Stimulated activated CD8-positive, alpha-beta memory T cell treated with anti-CD3 and anti-CD28 coated beads, Interleukin-12 subunit alpha, Interleukin-12 subunit beta, amount 100 ng/mL, for 24 hours (primary cell): Measurements from ENCODE around the gene ARSB.

Experiments used
- DNase-seq: peaks from one replicate; pipeline ENCODE4 v3.0.0-alpha.2; 2020; ENCODE audit errors: extremely low read depth

Gene ARSB

GRCh38 chr5:78837836-78838235, 147.3 kb downstream of the ARSB start:
- DNase-seq: no peak

- DNase-seq: no peak
Measured at GRCh38 chr5:78835176-78835575, 149.9 kb downstream of the ARSB start.

GRCh38 chr5:78833284-78833683, 151.8 kb downstream of the ARSB start:
- no peak for DNase-seq

- DNase-seq: no peak
Measured at GRCh38 chr5:78830528-78831046, 154.5 kb downstream of the ARSB start.

GRCh38 chr5:78829811-78830527, 155.1 kb downstream of the ARSB start:
- DNase-seq: no peak

GRCh38 chr5:78827725-78828124, 157.4 kb downstream of the ARSB start:
- no peak for DNase-seq

- DNase-seq: no peak
Measured at GRCh38 chr5:78824831-78825281, 160.3 kb downstream of the ARSB start.

GRCh38 chr5:78823196-78823595, 161.9 kb downstream of the ARSB start:
- DNase-seq: no peak

- DNase-seq: no peak
Measured at GRCh38 chr5:78821536-78822021, 163.5 kb downstream of the ARSB start.

GRCh38 chr5:78819707-78820106, 165.4 kb downstream of the ARSB start:
- no peak for DNase-seq

- no peak for DNase-seq
Measured at GRCh38 chr5:78819166-78819565, 165.9 kb downstream of the ARSB start.

GRCh38 chr5:78816143-78816765, 168.9 kb downstream of the ARSB start:
- no peak for DNase-seq

- no peak for DNase-seq
Measured at GRCh38 chr5:78813906-78814530, 171.1 kb downstream of the ARSB start.

- no peak for DNase-seq
Measured at GRCh38 chr5:78813286-78813685, 171.8 kb downstream of the ARSB start.

GRCh38 chr5:78811866-78812265, 173.2 kb downstream of the ARSB start:
- DNase-seq: no peak

GRCh38 chr5:78811121-78811817, 173.8 kb downstream of the ARSB start:
- DNase-seq: no peak

- DNase-seq: no peak
Measured at GRCh38 chr5:78810098-78810920, 174.8 kb downstream of the ARSB start.

- DNase-seq: no peak
Measured at GRCh38 chr5:78809444-78809843, 175.7 kb downstream of the ARSB start.

GRCh38 chr5:78808818-78809217, 176.3 kb downstream of the ARSB start:
- no peak for DNase-seq

GRCh38 chr5:78808380-78808779, 176.7 kb downstream of the ARSB start:
- DNase-seq: no peak

- no peak for DNase-seq
Measured at GRCh38 chr5:78806544-78806943, 178.6 kb downstream of the ARSB start.
